Activated T-cell treated with anti-CD3 and anti-CD28 coated beads for 48 hours (primary cell): Measurements from ENCODE around the gene HRH3.

Experiments used
- DNase-seq: peaks from one replicate; pipeline ENCODE4 v3.0.0-alpha.2; 2020; ENCODE audit warnings: low read depth

The HRH3 gene

DNA sequence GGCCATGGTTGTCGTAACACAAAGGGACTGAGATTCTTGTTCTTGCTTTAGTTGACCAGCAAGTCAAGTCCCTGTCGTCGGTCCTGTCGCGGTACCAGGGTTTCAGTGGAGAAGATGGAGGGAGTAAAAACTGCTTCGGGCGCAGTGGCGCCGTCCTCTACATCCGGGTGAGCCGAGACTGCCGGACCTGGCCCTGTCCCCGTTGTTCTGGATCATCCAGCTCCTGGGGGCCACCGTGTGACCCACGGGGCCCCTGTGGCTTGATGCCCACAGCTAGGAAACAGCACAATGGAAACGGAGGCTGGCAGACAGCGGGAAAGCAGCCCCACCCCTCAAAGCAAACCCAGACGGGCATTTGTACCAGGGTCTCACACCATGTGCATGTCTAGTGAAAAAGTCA lies 22.3 kb downstream of the HRH3 start:
- DNase-seq = no peak

GRCh38 chr20:62197311-62197710 lies 22.8 kb downstream of the HRH3 start:
- DNase-seq = no peak

GRCh38 chr20:62196286-62196685 lies 23.8 kb downstream of the HRH3 start:
- DNase-seq = no peak

- no peak for DNase-seq
These were observed 24.3 kb downstream of the HRH3 start for GRCh38 chr20:62195736-62196135.

DNA sequence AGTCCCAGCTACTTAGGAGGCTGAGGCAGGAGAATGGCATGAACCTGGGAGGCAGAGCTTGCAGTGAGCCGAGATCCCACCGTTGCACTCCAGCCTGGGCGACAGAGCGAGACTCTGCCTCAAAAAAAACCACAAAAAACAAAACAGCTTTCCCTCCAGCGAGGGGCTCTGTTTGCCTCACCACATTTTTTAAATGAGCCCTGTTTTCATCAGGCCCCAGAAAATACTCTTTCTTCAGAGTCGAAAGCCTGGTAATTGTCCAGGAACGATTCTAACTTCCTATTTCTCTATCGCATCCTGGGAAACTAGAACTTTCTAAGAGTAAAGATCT lies 25.0 kb downstream of the HRH3 start:
- DNase-seq = no peak

- no peak for DNase-seq
These were observed 26.7 kb downstream of the HRH3 start for GRCh38 chr20:62193079-62194025.

GRCh38 chr20:62192635-62193034 lies 27.4 kb downstream of the HRH3 start:
- DNase-seq = no peak

DNA sequence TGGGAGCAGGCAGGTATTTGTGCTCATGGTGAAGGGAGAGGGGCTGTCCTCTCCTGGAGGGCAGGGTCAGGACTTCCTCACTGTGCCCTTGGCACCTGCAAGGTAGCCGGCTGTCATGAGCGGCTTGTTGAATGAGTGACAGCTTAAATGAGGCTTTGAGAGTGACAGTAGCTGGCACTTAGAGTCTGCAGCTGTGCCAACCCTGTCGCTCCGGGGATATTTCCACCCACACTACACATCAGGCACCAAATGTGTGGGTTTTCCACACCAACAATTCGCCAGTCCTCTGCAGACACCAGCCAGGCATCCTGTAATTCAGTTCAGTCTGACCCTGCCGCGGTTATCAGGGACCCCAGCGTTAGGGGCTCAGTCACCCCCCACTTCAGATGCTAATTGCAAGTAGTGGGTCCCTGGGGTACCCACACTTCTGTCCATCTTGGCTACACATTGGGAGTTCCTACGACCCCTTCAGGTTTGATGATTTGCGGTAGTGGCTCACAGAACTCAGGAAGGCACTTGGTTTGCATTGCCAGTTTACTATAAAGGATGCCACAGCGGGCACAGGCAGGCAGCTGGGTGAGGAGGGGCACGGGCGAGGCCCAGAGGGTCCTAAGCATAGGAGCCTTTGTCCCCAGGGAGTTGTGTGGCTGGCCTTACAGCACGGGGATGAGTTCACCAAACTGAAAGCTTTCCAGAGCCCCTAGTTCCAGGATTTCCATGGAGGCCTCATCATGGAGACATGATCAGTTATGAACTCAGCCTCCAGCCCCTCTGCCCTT lies 28.1 kb downstream of the HRH3 start:
- DNase-seq = no peak

DNA sequence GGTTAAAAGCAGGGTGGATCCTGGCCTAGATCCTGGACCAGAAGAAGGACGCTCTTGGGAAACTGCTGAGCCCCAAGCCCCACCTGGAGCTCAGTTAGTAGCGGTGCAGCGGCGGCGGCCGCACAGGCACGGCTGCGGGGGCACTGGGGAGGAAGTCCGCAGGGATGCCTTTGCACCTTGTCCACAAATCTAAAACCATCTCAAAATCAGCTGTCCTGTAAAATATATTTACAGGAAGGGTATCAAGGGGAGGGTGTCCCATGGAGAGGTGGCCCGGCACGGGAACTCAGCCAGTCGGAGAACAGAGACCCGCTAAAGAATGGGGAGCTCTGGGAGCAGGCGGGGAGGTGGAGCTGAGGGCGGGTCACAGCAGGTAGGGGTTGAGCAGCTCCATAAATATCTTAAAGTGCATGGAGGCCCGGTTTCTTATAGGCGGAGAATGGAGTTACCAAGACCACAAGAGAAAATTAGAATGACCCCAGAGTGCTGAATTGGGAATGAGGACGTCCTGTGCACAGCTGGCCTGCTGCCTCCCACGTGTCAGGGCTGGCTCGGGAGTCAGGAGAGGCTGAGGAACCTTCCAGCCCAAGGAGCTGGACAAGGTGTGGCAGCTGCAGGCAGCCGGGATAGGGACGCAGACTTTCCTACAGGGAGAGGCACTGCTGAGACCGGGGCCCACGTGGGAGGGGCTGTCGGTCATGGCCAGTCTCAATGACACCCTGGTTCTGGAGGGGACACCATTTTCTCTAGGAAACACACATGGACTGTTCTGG lies 29.3 kb downstream of the HRH3 start:
- DNase-seq = no peak

- no peak for DNase-seq
These were observed 32.9 kb downstream of the HRH3 start for GRCh38 chr20:62186887-62187866.

DNA sequence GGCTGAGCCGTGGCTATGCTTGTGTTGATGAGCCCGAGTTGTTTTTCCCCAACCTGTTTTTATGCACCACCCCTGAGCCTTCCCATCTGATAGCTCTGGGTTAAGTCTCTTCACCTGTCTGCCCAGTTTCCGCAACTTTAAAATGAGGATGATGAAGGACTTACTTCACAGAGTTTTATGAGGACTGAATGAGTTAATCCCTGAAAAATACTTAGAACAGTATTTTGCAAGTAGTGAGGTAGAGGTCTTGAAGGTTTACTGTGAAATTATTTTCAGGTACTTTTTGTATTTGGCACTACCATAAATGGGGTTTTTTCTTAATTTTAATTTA lies 34.0 kb downstream of the HRH3 start:
- DNase-seq = no peak

- no peak for DNase-seq
These were observed 36.5 kb downstream of the HRH3 start for GRCh38 chr20:62183426-62184142.

GRCh38 chr20:62182469-62183425 lies 37.3 kb downstream of the HRH3 start, which contains the start of gene MTG2:
Gene MTG2 (plus strand): TSS chr20:62183028. CDS start chr20:62193421, 10,393 bp downstream.
- DNase-seq = peak; percentile 91

GRCh38 chr20:62181808-62182207 lies 38.3 kb downstream of the HRH3 start:
- DNase-seq = no peak

DNA sequence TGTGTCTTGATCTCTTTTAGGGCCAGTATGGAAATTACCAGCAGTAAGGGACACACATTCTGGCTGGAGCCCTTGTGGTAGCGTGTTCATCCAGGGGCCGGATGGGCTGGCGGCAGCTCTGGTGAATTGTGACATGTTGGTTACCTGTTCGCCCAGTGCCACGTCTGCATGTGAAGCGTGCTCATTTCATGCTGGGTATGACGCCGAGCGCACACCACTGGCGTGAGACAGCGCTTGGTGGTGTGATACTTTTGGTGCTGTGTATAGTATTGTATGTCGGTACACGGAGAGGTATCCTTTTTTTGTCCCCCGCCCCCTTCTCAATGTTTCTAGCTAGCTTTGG lies 40.9 kb downstream of the HRH3 start:
- no peak for DNase-seq

- no peak for DNase-seq
These were observed 41.5 kb downstream of the HRH3 start for GRCh38 chr20:62178316-62179161.

DNA sequence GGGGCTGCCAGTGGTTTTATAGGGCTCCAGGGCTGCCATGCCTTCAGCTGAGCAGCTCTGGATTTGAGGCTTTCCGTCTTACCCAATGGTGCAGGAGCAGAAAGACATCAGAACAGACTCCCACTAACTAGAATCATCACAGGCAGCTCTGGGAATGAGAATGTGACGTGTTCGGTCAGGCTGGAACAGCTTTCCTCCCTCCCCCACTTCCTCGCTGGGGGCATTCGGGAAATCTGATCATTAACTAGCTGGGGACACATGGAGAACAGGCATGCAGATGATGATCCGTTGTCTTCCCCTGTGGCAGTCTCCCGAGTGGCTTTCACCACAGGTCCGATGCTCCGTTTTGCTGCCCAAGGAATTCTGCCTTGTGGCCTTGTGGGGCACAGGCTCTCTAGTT lies 42.8 kb downstream of the HRH3 start:
- DNase-seq = no peak

- no peak for DNase-seq
These were observed 43.2 kb downstream of the HRH3 start for GRCh38 chr20:62176866-62177265.

GRCh38 chr20:62175711-62176110 lies 44.4 kb downstream of the HRH3 start:
- no peak for DNase-seq
